Stimulated activated CD4-positive, alpha-beta T cell treated with anti-CD3 and anti-CD28 coated beads, Interleukin-2, amount 100 ng/mL, for 48 hours (primary cell): Measurements from ENCODE around the gene CCDC74A.
"Not testable (repeated sequence)": the region's sequence is repeated elsewhere in the genome, so short reads cannot be mapped to it uniquely, and the experiment has no call there.

ENCODE experiments used
- DNase-seq, 2 donors: peaks; one replicate each; pipeline ENCODE4 v3.0.0-alpha.2; 2020

The CCDC74A gene

DNA sequence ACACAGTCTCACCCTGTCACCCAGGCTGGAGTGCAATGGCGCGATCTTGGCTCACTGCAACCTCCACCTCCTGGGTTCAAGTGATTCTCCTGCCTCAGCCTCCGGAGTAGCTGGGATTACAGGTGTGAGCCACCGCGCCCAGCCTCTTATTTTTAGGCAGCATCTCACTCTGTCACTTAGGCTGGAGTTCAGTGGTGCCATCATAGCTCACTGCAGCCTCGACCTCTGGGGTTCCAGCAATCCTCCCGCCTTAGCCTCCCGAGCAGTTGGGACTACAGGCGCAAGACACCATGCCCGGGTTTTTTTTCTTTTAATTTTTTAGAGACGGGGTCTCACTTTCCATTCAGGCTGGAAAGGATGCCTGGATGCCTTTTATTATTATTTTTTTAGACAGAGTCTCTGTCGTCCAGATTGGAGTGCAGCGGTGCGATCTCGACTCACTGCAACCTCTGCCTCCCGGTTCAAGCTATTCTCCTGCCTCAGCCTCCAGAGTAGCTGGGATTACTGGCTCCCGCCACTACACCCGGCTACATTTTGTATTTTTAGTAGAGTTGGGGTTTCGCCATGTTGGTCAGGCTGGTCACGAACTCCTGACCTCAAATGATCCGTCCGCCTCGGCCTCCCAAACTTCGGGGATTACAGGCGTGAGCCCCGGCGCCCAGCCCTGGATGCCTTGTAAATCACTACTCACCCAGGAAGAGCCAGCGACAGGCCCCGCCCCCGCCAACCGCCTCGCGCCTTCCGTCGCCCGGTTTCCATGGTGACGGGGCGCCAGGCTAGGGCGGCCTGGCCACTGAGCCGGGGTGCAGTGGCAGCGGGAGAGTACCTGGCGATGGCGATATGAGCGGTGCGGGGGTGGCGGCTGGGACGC is at the start of gene CCDC74A:
Gene CCDC74A, plus strand, starts transcription at position 758 of the 871 bp plus-strand sequence. Its CDS starts 83 bp downstream, at position 841.
- DNase-seq, result peak; percentile 74 to 78

DNA sequence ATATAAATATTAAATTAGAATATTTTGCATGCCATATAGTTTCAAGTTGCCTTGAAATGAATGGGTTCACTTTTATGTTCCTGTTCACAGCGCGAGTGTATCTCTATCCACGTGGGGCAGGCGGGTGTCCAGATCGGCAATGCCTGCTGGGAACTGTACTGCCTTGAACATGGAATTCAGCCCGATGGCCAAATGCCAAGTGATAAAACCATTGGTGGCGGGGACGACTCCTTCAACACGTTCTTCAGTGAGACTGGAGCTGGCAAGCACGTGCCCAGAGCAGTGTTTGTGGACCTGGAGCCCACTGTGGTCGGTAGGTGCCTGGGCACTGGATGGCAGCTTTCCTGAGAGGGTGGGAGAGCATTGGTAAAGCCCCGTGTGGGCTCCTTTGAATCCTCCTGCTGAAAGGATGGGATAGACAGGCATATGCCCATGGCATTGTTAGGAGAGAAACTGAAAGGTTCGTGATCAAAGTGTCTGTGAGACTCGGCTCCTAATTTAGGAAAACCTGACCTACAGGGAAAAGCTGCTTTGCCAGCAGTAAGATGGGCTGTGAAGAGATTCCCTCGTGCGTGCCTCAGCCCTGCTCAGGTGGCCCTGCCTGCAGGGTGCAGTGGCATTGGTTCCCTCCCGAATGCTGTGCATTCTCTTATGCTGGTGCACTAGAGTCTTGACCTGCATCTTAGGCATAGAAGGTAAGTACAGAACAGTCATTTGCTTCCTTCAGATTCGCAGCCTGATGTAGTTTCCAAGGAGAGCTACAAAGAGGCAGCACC is 49.4 kb upstream of the CCDC74A start:
- DNase-seq, result not testable (repeated sequence)

DNA sequence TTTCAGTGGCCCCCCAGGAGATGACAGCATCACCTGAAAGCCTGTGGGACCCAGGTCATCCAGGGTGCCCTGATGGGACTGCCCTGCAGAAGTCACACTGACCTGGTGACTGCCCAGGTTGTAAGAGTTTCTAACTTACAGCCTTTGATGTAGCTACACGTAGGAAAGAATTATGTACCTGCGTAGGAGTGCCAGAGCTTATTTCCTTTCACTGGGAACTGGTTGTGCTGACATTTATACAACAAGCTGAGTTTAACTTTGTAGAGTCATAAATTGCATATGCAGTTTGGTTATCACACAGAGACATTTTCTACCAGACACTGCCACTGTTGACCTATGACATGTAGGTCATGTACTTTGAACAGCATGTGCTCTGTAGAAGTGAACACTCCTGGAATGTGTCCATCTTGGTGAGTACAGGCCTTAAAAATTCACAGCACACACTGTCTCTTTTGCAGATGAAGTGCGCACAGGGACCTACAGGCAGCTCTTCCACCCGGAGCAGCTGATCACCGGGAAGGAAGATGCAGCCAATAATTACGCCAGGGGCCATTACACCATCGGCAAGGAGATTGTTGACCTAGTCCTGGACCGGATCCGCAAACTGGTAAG is 48.7 kb upstream of the CCDC74A start:
- not testable (repeated sequence) for DNase-seq

DNA sequence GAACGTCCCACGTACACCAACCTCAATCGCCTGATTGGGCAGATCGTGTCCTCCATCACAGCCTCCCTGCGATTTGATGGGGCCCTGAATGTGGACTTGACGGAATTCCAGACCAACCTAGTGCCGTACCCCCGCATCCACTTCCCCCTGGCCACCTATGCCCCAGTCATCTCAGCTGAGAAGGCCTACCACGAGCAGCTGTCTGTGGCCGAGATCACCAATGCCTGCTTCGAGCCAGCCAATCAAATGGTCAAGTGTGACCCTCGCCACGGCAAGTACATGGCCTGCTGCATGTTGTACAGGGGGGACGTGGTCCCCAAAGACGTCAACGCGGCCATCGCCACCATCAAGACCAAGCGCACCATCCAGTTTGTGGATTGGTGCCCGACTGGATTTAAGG is 47.3 kb upstream of the CCDC74A start:
- not testable (repeated sequence) for DNase-seq

DNA sequence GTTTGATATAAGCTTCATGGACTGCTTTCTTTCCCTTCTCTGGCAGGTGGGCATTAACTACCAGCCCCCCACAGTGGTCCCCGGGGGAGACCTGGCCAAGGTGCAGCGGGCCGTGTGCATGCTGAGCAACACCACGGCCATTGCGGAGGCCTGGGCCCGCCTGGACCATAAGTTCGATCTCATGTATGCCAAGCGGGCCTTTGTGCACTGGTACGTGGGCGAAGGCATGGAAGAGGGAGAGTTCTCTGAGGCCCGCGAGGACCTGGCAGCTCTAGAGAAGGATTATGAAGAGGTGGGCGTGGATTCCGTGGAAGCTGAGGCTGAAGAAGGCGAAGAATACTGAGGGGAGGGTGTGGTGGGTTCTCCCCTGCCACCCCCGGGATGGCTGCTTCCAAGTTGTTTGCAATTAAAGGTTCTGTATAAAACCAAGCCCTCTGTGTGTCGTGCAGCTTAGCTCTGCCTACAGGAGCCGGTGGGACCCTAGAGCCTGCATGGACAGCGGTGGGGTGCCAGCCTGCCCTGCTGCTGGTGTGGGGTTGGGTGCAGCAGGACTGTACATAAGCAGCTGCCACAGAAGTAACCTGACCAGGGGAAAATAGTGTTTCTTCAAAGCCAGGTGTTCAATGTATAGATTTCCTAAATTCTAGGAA is 45.1 kb upstream of the CCDC74A start:
- DNase-seq, result not testable (repeated sequence)

DNA sequence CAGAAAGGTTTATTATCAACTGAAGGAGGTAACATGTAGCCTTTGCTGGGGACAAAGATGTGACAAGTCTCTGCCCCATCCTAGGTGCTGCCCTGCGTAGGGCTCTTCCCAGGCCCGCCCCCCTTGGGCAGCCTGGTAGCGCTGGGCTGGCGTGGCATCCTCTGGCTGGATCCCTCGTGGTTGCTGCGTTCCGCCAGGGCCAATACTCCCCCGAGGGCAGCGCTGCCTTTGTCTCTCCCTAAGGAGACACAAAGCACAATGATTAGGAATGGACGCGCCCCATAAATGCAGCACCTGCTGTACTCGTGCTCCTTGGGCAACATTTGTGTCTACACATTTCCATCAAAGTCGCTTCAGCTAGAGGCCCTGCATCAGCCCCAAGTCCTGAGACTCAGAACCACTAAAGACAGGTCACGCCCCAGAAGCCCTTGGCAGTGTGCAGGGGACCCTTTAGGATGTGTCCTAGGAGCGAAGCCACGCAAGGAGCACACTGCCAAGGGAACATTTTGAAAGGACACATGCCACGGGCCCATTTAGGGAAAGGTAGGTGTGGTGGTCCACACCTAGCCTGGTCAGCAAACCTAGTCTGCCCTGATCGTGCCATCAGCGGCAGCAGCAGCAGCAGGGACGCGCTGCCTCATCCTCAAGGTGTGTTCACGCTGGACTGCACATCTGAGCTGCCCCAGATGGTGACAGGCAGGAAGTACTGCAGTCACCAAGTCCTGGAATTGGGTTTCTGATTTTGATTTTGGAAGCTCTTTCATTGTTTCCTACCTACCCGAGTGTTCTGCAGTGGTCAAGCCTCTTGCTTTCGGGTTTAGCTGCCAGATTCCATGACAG is 43.5 kb upstream of the CCDC74A start:
- DNase-seq, result not testable (repeated sequence)

DNA sequence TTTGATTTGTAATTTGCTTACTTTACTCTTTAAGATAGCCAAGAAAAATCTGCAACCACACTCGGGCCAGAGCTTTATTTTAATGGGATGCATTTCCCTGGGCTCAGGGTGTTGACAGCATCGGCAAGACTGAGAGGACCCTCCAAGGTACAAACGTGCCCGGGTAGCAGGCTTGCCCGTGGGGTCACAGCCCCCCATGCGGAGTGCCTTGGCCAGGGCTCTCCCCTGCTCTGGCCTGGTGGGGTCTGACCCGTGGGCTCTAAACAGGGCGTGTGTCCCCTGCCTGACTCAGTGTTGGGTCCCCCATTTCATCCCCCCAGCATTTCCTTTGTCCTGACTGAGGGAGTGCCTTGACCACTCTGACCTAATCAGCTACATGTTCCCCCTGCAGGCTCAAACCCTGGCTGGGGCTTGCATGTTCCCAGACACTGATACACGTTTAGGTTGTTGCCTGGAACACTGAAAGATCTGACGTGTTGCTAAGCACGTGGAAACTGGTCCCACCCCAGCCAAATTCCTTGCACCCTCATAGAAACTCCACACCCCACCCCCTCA is 42.7 kb upstream of the CCDC74A start:
- not testable (repeated sequence) for DNase-seq

DNA sequence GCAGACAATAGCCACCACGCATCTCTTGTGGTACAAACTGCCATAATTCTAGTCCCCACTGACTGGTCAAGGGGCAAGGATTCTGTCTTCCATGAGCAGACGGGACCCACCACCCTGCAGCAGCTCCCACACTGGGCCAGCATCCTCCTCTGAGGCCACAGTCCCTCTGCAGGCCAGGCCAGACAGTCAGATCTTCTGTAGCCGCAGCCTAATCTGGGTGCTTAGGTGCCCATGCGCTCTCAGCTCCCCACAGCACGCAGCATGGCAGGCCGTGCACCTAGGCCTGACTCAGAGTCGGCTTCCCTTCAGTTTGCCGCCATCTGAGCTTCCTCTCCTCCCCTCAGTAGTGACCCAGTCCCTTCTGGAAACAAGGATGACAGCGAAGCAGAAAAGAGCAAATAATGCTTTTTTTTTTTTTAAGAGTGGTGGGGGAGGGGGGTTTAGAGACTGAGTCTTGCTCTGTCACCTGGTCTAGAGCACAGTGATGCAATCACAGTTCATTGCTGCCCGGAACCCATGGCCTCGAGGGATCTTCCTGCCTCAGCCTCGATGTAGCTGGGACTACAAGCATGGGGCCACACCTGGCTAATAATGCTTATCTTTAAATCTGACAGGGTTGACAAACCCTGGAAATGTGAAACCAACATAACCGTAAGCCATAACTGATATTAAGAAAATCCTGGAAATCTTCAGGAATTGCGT is 41.3 kb upstream of the CCDC74A start:
- DNase-seq, result not testable (repeated sequence)

DNA sequence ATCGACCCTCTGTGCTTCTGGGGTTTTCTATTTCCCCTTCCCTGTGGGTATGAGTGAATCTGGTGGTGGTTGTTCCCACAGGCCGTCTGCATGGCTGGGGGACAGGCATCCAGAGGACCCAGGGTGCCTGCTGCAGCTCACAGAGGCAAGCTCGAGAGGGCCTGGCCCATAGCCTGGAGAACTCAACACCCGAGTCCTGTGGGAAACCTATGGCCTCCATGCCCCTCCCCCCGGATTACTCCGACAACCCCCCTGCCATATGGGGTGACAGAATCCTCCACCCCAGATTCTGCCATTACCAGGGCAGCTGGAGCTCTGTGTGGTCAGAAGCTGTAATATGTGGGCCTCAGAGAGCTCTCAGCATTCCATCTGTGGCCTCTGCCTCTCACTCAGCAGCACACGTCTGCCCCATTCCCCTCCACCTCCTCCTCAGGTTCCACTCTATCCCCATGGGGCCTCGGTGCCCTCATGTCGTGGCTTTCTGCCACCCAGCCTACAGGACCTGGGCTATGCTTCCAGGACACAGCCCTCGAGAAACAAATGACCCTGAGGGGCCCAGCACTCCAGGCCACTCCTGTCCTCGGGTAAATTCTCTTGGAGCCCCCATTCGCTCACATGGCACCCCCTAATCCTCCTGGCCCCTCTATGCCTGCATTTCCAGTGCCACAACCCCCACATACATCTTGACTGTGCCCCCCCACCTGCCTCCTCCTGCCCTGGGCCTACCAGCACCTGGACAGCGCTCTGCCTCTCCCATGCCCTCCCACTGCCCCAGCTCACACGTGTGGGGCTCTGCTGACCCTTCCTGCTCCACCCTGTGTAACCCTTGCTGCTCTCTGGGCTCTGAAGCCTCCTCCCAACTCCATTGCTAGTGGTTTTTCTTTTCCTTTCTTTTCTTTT is 39.1 kb upstream of the CCDC74A start:
- DNase-seq, result no peak

DNA sequence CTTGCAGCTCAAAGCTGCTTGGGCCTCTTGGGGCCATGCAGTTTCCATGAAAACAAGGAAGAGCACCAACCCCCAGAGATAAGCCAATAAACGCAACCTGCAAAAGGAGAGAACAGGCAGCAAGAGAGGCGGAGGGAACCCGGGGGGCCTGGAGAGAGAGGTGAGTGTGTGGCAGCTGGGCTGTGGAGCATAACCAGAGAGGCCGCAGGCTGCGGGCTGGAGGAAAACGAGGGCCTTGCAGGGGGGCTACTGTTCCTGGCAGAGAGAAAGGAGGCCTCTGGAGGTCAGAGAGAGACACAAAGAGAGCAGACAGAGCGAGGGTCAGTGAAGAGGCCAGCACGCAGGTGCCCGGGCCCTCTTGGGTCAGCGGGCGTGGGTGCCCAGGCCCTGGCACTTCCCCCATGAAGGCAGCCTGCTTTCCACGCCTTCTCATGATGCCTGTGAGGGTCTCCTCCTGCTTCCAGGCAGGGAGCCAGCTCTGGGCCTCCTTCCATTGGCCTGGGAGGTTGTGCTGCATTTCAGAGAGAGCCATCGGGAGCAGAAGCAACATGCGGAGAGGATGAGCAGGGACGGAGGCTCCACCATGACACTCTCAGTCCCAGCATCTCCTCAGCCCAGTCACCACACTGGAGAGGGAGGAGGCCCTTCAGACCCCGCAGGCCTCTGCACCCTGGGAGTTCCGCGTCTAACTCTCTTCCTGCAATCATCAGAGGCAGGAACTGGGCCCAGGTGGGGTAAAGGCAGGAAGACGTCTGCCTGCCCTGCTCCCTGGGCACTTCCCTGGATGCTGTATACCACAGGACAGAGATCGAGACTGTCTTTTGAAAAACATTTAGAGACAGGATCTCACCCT is 36.8 kb upstream of the CCDC74A start:
- DNase-seq, result peak in 1 of 2 donors; percentile 15

DNA sequence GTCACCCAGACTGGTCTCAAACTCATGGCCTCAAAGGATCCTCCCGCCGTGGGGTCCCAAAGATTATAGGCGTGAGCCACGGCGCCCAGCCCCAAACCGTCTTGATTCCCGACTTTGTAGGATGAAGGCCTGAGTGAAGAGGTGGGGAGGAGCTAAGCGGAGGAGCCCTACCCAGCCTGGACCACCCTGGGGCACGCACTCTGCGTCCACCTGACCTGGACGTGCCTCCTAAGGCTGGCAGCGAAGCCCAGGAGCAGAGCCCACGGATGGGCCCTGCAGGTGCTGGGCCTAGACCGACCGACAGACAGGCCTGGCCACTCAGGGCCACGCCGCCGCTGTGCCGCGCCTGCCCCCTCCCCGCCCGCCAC is 36.2 kb upstream of the CCDC74A start:
- not testable (repeated sequence) for DNase-seq

DNA sequence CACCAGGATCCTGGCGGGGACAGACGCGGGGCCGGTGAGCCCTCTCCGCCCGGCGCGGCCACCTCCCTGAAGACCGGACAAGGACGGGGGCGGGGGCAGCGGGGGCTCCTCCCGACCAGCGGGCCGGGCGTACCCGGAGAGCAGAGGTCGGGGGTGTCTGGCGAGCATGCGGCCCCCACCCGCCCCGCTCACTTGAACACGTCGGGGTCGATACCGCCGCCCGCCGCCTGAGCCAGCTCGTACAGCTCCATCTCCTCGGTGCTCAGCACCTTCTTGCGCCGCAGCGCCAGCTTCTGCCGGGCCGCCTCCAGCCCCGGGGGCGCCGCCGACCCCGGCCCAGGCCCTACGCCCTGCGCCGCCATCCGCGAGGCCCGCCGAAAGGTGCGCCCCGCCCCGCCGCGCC is 35.7 kb upstream of the CCDC74A start, which contains the start of gene MZT2A:
Gene MZT2A, minus strand, starts transcription at position 383 of the 403 bp plus-strand sequence. Its CDS starts 21 bp downstream, at position 362.
- DNase-seq, result not testable (repeated sequence)

DNA sequence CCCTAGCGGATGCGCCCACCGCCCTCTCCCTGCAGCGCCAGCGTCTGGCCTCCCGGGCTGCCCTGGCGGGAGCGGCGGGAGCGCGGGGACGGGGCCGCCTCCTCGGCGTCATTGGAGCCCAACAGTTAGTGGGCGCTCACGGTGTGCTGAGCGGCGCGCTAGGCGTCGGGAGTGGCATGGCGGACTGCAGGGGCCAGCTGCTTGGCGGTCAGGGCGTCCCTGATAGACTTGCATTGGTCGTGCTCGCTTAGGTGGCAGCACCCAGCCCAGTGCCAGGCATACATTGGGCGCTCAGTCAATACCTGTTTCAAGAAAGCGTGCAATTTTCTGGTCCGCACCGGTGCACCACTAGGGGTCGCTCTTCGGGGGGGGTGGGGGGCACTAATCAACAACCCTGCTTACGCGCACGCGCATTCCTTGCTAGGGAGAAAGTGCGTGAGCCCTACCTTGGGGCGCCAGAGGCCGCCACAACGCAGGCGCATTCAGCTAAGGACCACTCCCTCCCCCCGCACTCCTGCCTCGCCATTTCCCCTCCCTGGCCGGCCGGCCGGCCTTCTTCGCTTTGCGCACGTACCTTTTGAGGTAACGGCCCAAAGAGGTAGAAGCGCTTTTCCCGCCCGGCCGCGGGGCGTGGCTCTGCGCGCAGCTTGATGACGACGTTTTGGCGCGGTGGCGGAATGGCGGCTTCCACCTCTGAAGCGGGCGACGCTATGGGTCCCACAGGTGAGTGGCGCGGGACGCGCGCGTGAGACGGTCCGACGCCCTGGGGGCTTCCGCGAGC is 35.1 kb upstream of the CCDC74A start:
- DNase-seq, result peak; percentile 91 to 95

DNA sequence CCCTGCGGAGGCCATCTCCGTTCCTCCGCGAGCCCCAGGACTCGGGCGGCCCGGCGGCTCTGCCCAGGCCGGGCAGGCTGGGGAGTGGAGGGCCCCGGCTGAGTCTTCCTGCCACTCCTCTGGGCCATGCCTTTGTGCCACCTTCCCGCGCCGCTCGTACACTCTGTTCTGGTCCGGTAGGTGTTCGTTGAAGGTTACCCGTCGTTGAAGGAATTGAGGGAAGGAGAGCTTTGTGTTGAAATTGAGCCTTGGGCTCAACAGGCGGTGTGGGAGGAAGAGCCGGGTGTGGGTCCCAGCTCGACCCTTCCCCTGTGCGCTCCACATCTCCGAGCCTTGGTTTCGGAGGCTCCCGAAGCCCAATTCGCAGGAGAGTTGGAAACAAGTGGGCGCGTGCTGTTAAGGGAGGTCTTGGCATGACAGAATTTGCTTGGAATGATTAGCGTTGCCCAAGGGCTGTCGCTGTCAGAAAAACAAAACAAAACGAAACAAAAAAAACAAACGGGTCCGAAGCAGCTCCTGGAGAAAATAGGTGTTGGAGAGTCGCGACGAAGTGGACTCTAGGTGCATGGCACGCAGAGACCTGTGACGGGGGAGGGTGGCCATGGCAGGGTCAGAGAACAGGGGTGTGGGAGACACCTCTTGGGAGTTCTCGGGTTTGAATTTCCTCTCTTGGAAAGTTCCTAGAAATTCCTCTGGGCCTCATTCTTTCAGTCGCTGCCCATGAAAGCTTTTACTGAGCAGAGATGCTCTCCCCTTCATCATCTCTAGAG is 34.3 kb upstream of the CCDC74A start:
- DNase-seq, result no peak

DNA sequence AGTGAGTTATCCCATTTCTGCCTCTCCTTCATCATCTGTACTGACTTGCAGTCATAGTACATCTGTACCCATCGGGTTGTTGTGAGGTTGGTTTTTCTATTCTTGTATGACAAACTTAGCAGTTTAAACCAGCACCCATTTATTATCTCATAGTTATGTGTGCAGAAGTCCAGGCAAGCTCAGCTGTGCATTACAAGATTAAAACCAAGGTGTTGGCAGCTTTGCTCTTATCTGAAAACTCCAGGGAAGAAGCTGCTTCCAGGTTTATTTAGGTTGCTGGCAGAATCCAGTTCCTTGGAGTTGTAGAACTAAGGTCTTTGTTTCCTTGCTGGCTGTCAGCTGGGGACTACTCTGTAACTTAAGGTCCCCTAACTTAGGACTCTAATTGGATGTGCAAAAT is 32.2 kb upstream of the CCDC74A start:
- not testable (repeated sequence) for DNase-seq

DNA sequence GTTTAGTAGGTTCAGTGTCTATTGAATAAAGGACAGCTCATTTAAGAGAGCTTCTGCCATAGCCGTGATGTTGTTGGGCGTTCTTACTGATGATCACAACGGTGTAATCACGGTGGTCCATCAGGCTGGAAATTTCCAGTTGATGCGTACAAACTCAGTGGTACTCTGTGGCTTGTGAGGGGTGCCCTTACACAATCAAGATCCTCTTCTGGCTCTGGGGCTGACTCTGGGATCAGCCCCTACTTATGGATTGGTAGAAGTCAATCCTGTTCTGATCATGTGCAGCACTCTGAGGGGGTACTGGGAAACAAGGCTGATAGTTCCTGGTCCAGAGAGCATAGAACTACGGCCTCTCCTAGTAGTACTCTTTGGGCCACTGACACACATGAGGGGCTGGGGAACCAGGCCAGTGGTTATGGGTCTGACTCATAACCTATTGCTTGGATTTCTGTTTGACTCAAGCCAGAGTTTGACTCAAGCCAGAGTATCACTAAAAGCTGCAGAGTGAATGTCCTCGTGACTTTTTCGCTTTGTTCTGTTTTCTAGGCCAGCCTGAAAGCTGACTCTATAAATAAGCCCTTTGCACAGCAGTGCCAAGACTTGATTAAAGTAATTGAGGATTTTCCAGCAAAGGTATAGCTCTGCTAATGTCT is 29.2 kb upstream of the CCDC74A start:
- not testable (repeated sequence) for DNase-seq
